DOHH2 (cell line): ENCODE results near the gene SLX4IP.

Source experiments
- H3F3A ChIP-seq: fragments of 200-600 bp; sonication (generic), shearing (Covaris generic); 2 replicates; pipeline ENCODE4 v1.6.0; 2016; ENCODE audit warnings: antibody characterized with exemption, mild to moderate bottlenecking; ENCODE audit not compliant: control insufficient read depth, insufficient read depth
- H3K27ac ChIP-seq: fragments of 200-600 bp; sonication (generic); 2 replicates; pipeline ENCODE4 v1.5.1; 2014; ENCODE audit warnings: low read depth, mild to moderate bottlenecking, low read length, moderate library complexity
- H3K27me3 ChIP-seq: fragments of 200-600 bp; sonication (generic); 2 replicates; pipeline ENCODE4 v1.6.1; 2014; ENCODE audit warnings: mild to moderate bottlenecking, low read length, mixed read lengths; ENCODE audit not compliant: control insufficient read depth
- H3K36me3 ChIP-seq: fragments of 200-600 bp; sonication (generic); 2 replicates; pipeline ENCODE4 v1.6.1; 2014; ENCODE audit warnings: mild to moderate bottlenecking, low read length, moderate library complexity, mixed read lengths; ENCODE audit not compliant: control insufficient read depth
- H3K4me1 ChIP-seq: fragments of 200-600 bp; sonication (generic); 2 replicates; pipeline ENCODE4 v1.6.1; 2014; ENCODE audit warnings: mild to moderate bottlenecking, low read length, mixed read lengths; ENCODE audit not compliant: control insufficient read depth
- H3K4me2 ChIP-seq: fragments of 200-600 bp; sonication (generic); 2 replicates; pipeline ENCODE4 v1.6.0; 2014; ENCODE audit warnings: mild to moderate bottlenecking, low read length, moderate library complexity
- H3K4me3 ChIP-seq: fragments of 200-600 bp; sonication (generic); 2 replicates; pipeline ENCODE4 v1.5.1; 2014; ENCODE audit warnings: mild to moderate bottlenecking, low read length, mixed read lengths
- H3K79me2 ChIP-seq: fragments of 200-600 bp; sonication (generic); 2 replicates; pipeline ENCODE4 v1.6.1; 2014; ENCODE audit warnings: mild to moderate bottlenecking, low read length, mixed read lengths; ENCODE audit not compliant: control insufficient read depth
- H3K9me2 ChIP-seq: fragments of 200-600 bp; sonication (generic); replicated peaks from 2 replicates; pipeline ENCODE4 v1.6.1; 2014; ENCODE audit warnings: mild to moderate bottlenecking, low read length, mixed read lengths; ENCODE audit not compliant: control insufficient read depth
- H3K9me3 ChIP-seq: fragments of 200-600 bp; sonication (generic); 2 replicates; pipeline ENCODE4 v1.6.1; 2014; ENCODE audit warnings: antibody characterized with exemption, low read length, mixed read lengths; ENCODE audit not compliant: control insufficient read depth, insufficient read depth
- H4K20me1 ChIP-seq: fragments of 200-600 bp; sonication (generic); 2 replicates; pipeline ENCODE4 v1.6.0; 2014; ENCODE audit warnings: low read depth, mild to moderate bottlenecking, antibody characterized with exemption, low read length, moderate library complexity; ENCODE audit not compliant: control insufficient read depth, insufficient read depth
- CTCF ChIP-seq: fragments of 200-600 bp; sonication (generic); IDR thresholded peaks from one replicate; pipeline ENCODE4 v1.5.1; 2014; ENCODE audit warnings: antibody characterized with exemption, mild to moderate bottlenecking, low read depth, low read length; ENCODE audit not compliant: poor library complexity, severe bottlenecking
- EZH2phosphoT487 ChIP-seq: fragments of 200-600 bp; sonication (generic); IDR thresholded peaks from 2 replicates; pipeline ENCODE4 v1.6.1; 2017; ENCODE audit warnings: borderline replicate concordance, mild to moderate bottlenecking, antibody characterized with exemption, low read length, moderate library complexity, mixed read lengths

SLX4IP gene

GRCh38 chr20:10597637-10598036 is 162.5 kb downstream of the SLX4IP start:
- H3K9me2 ChIP-seq = no peaks in the 10 kb centered on the region
- 0 out of 2 replicates have a peak, but pooled peaks cover 5% of the 10 kb centered on the region for H3K36me3 ChIP-seq
- H4K20me1 ChIP-seq = no peaks in the 10 kb centered on the region
- H3K4me1 ChIP-seq = no peaks in the 10 kb centered on the region
- H3K9me3 ChIP-seq = no peaks in the 10 kb centered on the region
- H3K27ac ChIP-seq = no peak overlapping the region
- H3K79me2 ChIP-seq = no peaks in the 10 kb centered on the region
- no peaks in the 10 kb centered on the region for H3F3A ChIP-seq
- TF ChIP-seq EZH2phosphoT487 (no peak), CTCF (no peak)
- no peak overlapping the region for H3K4me3 ChIP-seq
- no peaks in the 10 kb centered on the region for H3K27me3 ChIP-seq
- no peak overlapping the region for H3K4me2 ChIP-seq

GRCh38 chr20:10602221-10602871 is 167.2 kb downstream of the SLX4IP start:
- Histone ChIP-seq H3F3A (no peaks in the 10 kb centered on the region), H3K79me2 (no peaks in the 10 kb centered on the region), H3K4me1 (no peaks in the 10 kb centered on the region), H3K9me3 (no peaks in the 10 kb centered on the region), H3K4me3 (no peak overlapping the region), H3K9me2 (no peaks in the 10 kb centered on the region), H3K27me3 (no peaks in the 10 kb centered on the region), H3K27ac (no peak overlapping the region), H3K4me2 (no peak overlapping the region), H4K20me1 (no peaks in the 10 kb centered on the region), H3K36me3 (peaks cover 8% of the 10 kb centered on the region; the same call in 1 of the 2 replicates)
- TF ChIP-seq EZH2phosphoT487 = no peak

GRCh38 chr20:10603378-10603777 is 168.3 kb downstream of the SLX4IP start:
- no peak overlapping the region for H3K4me2 ChIP-seq
- H3K79me2 ChIP-seq = no peaks in the 10 kb centered on the region
- peaks cover 8% of the 10 kb centered on the region; the same call in 1 of the 2 replicates for H3K36me3 ChIP-seq
- no peak for TF ChIP-seq CTCF
- no peak for TF ChIP-seq EZH2phosphoT487
- no peaks in the 10 kb centered on the region for H3K27me3 ChIP-seq
- no peaks in the 10 kb centered on the region for H3F3A ChIP-seq
- H3K4me3 ChIP-seq = no peak overlapping the region
- H4K20me1 ChIP-seq = no peaks in the 10 kb centered on the region
- no peaks in the 10 kb centered on the region for H3K9me3 ChIP-seq
- no peaks in the 10 kb centered on the region for H3K9me2 ChIP-seq
- H3K27ac ChIP-seq = no peak overlapping the region
- no peaks in the 10 kb centered on the region for H3K4me1 ChIP-seq
